MCF 10A (cell line): Measurements from ENCODE around the gene RESF1. TPM values are rescaled to one million over a fixed set of nuclear protein-coding genes. Genes with fewer than 3 reads are reported as not detected.

Experiments used
- BruUV-seq: library from RNA; stranded (reverse); fragments of 400-500 nt; replicated peaks from 2 replicates; lab custom pipeline; 2021; lab: Mats Ljungman, UMichigan
- CTCF ChIA-PET: fragments of 300-600 bp; sonication (Branson Sonifier 250); formaldehyde crosslinking; extraction: SDS; loops from one replicate; lab custom pipeline; 2021; ENCODE audit warnings: antibody characterized with exemption, inconsistent platforms; lab: Yijun Ruan, JAX
- POLR2A ChIA-PET: fragments of 300-600, 350-650 bp; sonication (Branson Sonifier 250); formaldehyde crosslinking; extraction: SDS; loops from one replicate; lab custom pipeline; 2020; ENCODE audit warnings: antibody characterized with exemption, inconsistent platforms; lab: Yijun Ruan, JAX
- DNase-seq: peaks from one replicate; pipeline ENCODE4 v3.0.0-alpha.2; 2018; ENCODE audit not compliant: unreplicated experiment
- H3K27ac Mint-ChIP-seq: one replicate; pipeline ENCODE4 v1.8.0; 2022; ENCODE audit warnings: mild to moderate bottlenecking, low read depth, mixed read lengths; ENCODE audit not compliant: unreplicated experiment
- H3K27me3 Mint-ChIP-seq: one replicate; pipeline ENCODE4 v1.8.0; 2022; ENCODE audit warnings: mixed read lengths; ENCODE audit not compliant: insufficient read depth, unreplicated experiment
- H3K36me3 Mint-ChIP-seq: one replicate; pipeline ENCODE4 v1.8.0; 2022; ENCODE audit warnings: mild to moderate bottlenecking, moderate library complexity, mixed read lengths; ENCODE audit not compliant: insufficient read depth, unreplicated experiment
- H3K4me1 Mint-ChIP-seq: one replicate; pipeline ENCODE4 v1.8.0; 2022; ENCODE audit warnings: mixed read lengths; ENCODE audit not compliant: insufficient read depth, unreplicated experiment
- H3K4me3 Mint-ChIP-seq: one replicate; pipeline ENCODE4 v1.8.0; 2022; ENCODE audit warnings: mild to moderate bottlenecking, moderate library complexity, mixed read lengths; ENCODE audit not compliant: unreplicated experiment
- H3K9me3 Mint-ChIP-seq: one replicate; pipeline ENCODE4 v1.8.0; 2022; ENCODE audit warnings: mixed read lengths; ENCODE audit not compliant: unreplicated experiment
- CTCF ChIP-seq: fragments of 200-600 bp; IDR thresholded peaks from one replicate; pipeline ENCODE4 v1.8.0; 2022; ENCODE audit warnings: antibody characterized with exemption, mild to moderate bottlenecking; ENCODE audit not compliant: unreplicated experiment
- intact Hi-C: fragments of 100-400 bp; cut with micrococcal nuclease; formaldehyde crosslinking; loops from 2 replicates; pipeline ENCODE4 v1.14.1; 2022
- total RNA-seq: library from RNA; stranded (reverse); gene quantifications from 2 replicates; pipeline ENCODE4 v1.2.3, GENCODE V29; 2022

Gene RESF1
- total RNA-seq, 1 experiment from 2014 or later = 14.7 TPM

DNA sequence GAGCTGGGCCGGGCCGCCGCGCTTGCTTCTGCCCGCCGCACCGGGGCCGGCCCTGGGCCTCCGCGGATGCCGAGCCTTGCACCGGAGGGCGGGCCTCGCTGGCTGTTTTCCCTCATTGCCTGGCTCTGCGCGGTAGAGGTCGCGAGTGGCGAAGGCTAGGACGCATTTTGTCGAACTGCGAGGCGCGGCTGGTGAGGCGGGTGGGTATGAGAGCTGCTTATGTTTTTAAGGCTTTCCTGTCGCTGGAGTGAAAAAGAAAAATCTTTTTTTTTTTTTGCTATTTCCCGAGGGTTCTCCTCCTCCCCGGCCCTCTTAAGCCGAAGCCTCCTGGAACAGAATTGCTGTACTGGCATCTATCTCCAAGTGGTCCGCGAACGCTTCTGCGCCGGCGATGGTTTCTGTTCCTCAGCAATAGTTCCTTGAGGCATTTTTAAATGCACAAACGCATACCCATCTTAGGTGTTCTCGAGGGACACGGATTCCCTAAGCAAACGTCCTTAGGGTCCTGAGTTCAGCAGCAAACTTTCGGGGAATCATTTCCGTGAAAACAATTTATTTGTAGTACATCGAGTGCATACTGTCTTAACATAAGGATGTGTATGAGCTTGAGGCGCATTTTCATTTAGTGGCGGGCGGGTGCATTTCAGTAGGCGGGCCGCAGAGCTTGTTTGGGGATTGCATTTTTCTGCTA, 631 bp downstream of the RESF1 start:
- peak; percentile 6 for TF ChIP-seq CTCF
- ChIA-PET POLR2A (interaction anchor here (0.6 to 2.9 kb wide), 29 partner anchors 9 to 348 kb away, joined by 3 to 24 read pairs (median 4); partner anchors contain the start of genes AMN1, BICD1 and ETFBKMT), CTCF (interaction anchor here (0.6 to 1.5 kb wide), 9 partner anchors 10 to 666 kb away, joined by 3 to 9 read pairs (median 3); no protein-coding TSS in a partner anchor)
- no TSS peak for BruUV-seq
- intact Hi-C loops = loop anchor here (1.0 to 5.0 kb wide), 4 partner anchors 91 to 352 kb away; no protein-coding TSS in a partner anchor
- Mint-ChIP-seq H3K9me3 (no peaks in the 10 kb centered on the region), H3K27me3 (no peaks in the 10 kb centered on the region), H3K36me3 (peaks cover 19% of the 10 kb centered on the region), H3K4me1 (peaks cover 17% of the 10 kb centered on the region), H3K27ac (peak overlapping the region; percentile 16), H3K4me3 (peak overlapping the region; percentile 84)
- peak; percentile 60 for DNase-seq

DNA sequence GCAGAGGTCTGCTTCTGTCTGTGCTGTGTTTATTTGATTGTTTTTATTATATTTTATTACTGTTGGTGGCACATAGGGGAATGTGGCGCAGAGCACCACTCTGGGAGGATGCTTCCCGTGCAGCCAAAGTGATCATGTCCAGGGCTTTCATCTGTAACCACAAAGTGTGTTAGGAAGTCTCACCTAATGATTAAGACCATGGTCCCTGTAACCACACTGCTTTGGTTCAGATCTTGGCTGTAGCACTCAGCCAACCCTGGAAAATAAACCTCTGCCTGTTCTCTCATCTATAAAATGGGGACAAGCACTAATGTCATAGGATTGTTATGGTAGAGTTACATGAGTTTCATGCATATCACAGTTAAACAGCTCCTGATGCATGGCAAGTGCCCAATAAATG, 1.9 kb downstream of the RESF1 start:
- no TSS peak for BruUV-seq
- Mint-ChIP-seq H3K27me3 (no peaks in the 10 kb centered on the region), H3K9me3 (no peaks in the 10 kb centered on the region), H3K36me3 (peaks cover 19% of the 10 kb centered on the region), H3K27ac (no peak overlapping the region), H3K4me3 (no peak overlapping the region), H3K4me1 (peaks cover 17% of the 10 kb centered on the region)
- ChIA-PET POLR2A (interaction anchor here (0.6 to 1.9 kb wide), 5 partner anchors 13 to 316 kb away, joined by 3 to 6 read pairs (median 3); no protein-coding TSS in a partner anchor), CTCF (interaction anchor here (0.6 to 1.8 kb wide), 6 partner anchors 14 to 350 kb away, joined by 3 to 6 read pairs (median 4); no protein-coding TSS in a partner anchor)
- intact Hi-C loops = loop anchor here (5.0 kb wide), 1 partner anchor 351 kb away; no protein-coding TSS in a partner anchor
- DNase-seq = no peak
- no peak for TF ChIP-seq CTCF

DNA sequence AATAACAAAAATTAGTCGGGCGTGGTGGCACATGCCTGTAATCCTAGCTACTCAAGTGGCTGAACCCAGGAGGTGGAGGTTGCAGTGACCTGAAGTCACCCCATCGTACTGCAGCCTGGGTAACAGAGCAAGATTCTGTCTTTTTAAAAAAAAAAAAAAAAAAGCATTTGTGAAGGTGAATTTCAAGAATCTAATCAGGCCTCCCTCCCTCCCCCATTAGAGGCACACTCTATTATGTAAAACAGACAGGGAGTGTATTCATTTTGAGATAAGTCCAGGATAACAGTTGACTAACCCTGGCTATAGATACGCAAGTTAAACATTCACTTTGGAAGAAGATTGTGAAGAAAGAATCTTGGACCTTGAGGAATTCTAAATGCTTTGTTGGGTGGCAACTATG, 2.9 kb downstream of the RESF1 start:
- H3K4me3 Mint-ChIP-seq = no peak overlapping the region
- ChIA-PET CTCF (interaction anchor here (0.6 to 1.8 kb wide), 4 partner anchors 78 to 364 kb away, joined by 3 to 6 read pairs (median 4); no protein-coding TSS in a partner anchor), POLR2A (interaction anchor here (1.3 kb wide), 1 partner anchor 89 kb away, joined by 3 read pairs; no protein-coding TSS in a partner anchor)
- H3K36me3 Mint-ChIP-seq = peaks cover 19% of the 10 kb centered on the region
- intact Hi-C loops = loop anchor here (5.0 kb wide), 1 partner anchor 350 kb away; no protein-coding TSS in a partner anchor
- no peaks in the 10 kb centered on the region for H3K9me3 Mint-ChIP-seq
- no peak overlapping the region for H3K27ac Mint-ChIP-seq
- peaks cover 23% of the 10 kb centered on the region for H3K4me1 Mint-ChIP-seq
- no peaks in the 10 kb centered on the region for H3K27me3 Mint-ChIP-seq
- no TSS peak for BruUV-seq
- TF ChIP-seq CTCF = no peak
- no peak for DNase-seq

DNA sequence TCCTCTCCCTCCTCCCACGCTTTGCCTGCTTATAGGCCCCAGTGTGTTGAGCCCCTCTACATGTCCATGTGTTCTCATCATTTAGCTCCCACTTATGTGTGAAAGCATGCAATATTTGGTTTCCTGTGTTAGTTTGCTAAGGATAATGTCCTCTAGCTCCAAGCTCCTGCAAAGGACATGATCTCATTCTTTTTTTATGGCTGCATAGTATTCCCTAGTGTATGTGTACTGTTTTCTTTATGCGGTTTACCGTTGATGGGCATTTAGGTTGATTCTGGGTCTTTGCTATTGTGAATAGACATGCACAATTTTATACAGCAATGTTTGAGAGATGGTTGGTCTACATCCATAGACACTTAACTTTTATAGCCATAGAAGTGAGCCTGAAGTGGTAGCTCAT, 5.1 kb downstream of the RESF1 start:
- intact Hi-C loops = loop anchor here (5.0 kb wide), 1 partner anchor 348 kb away; no protein-coding TSS in a partner anchor
- no TSS peak for BruUV-seq
- DNase-seq = no peak
- Mint-ChIP-seq H3K36me3 (peaks cover 19% of the 10 kb centered on the region), H3K4me3 (no peak overlapping the region), H3K27me3 (no peaks in the 10 kb centered on the region), H3K9me3 (no peaks in the 10 kb centered on the region), H3K4me1 (peaks cover 23% of the 10 kb centered on the region), H3K27ac (no peak overlapping the region)
- TF ChIP-seq CTCF = no peak
- CTCF ChIA-PET = interaction anchor here (0.6 to 1.5 kb wide), 5 partner anchors 8 to 278 kb away, joined by 4 to 6 read pairs (median 5); no protein-coding TSS in a partner anchor
- POLR2A ChIA-PET = no interaction called here
